Stimulated activated naive CD4-positive, alpha-beta T cell (primary cell): ENCODE data around the gene CALB2.

Source experiments
- DNase-seq, 6 experiments: peaks; one replicate each; lab custom pipeline; 2025; lab: John Stamatoyannopoulos, UW

CALB2 gene

GRCh38 chr16:71426880-71427615, 68.5 kb downstream of the CALB2 start:
- no peak for DNase-seq

GRCh38 chr16:71428385-71428784, 69.9 kb downstream of the CALB2 start:
- DNase-seq, result no peak

- no peak for DNase-seq
Measured at GRCh38 chr16:71428883-71429282, 70.4 kb downstream of the CALB2 start.

- DNase-seq, result no peak
Measured at GRCh38 chr16:71429581-71429980, 71.1 kb downstream of the CALB2 start.

- DNase-seq, result no peak
Measured at GRCh38 chr16:71430744-71431143, 72.2 kb downstream of the CALB2 start.

- DNase-seq, result no peak
Measured at GRCh38 chr16:71431176-71431575, 72.7 kb downstream of the CALB2 start.

- no peak for DNase-seq
Measured at GRCh38 chr16:71431991-71432390, 73.5 kb downstream of the CALB2 start.

GRCh38 chr16:71432906-71433305, 74.4 kb downstream of the CALB2 start:
- no peak for DNase-seq

- DNase-seq, result no peak
Measured at GRCh38 chr16:71436473-71436872, 78.0 kb downstream of the CALB2 start.

- DNase-seq, result no peak
Measured at GRCh38 chr16:71439523-71439922, 81.0 kb downstream of the CALB2 start.
